Breast epithelium (tissue), 3 donors: ENCODE data around the gene ANTXRL.

Experiments
- CTCF ChIP-seq, 3 donors: fragments of 450-650 bp; IDR thresholded peaks; one replicate each; pipeline ENCODE4 v1.5.1; 2016 to 2017; ENCODE audit warnings: antibody characterized with exemption in 3 of 3, mild to moderate bottlenecking in 3 of 3, moderate library complexity in 3 of 3
- POLR2A ChIP-seq: fragments of 450-650 bp; IDR thresholded peaks from one replicate; pipeline ENCODE4 v1.6.1; 2016; ENCODE audit warnings: antibody characterized with exemption, mild to moderate bottlenecking, moderate library complexity
- POLR2AphosphoS5 ChIP-seq, 3 donors: sonication (generic); formaldehyde crosslinking; IDR thresholded peaks; one replicate each; pipeline ENCODE4 v1.6.1; 2017; ENCODE audit warnings: antibody characterized with exemption in 3 of 3

- TF ChIP-seq POLR2AphosphoS5 (IDR thresholded peaks at IDR 0.05) = no peak
- no peak for TF ChIP-seq CTCF (IDR thresholded peaks at IDR 0.05)
- TF ChIP-seq POLR2A = no peak
These were observed 44.1 kb downstream of the ANTXRL start for GRCh38 chr10:46330894-46331293.
